AG09319 (cell line): ENCODE results near the gene HOXB7.

Experiments
- DNase-seq: peaks from one replicate; pipeline ENCODE4 v3.0.0-alpha.2; 2010; ENCODE audit warnings: low read depth; ENCODE audit errors: extremely low read depth
- CTCF ChIP-seq: IDR thresholded peaks from 2 replicates; pipeline ENCODE4 v1.5.1; 2011; ENCODE audit warnings: low read depth, mild to moderate bottlenecking, inconsistent platforms, low read length, moderate library complexity

Gene HOXB7

GRCh38 chr17:48593840-48594537, 16.8 kb downstream of the HOXB7 start:
- DNase-seq = peak; percentile 12
- peak; percentile 82 for TF ChIP-seq CTCF

GRCh38 chr17:48593126-48593829, 17.5 kb downstream of the HOXB7 start, which contains the start of gene HOXB5:
HOXB5 (minus strand) TSS chr17:48593779; CDS start chr17:48593682, 97 bp downstream.
- no peak for TF ChIP-seq CTCF
- no peak for DNase-seq

GRCh38 chr17:48592577-48592976, 18.2 kb downstream of the HOXB7 start:
- no peak for DNase-seq

GRCh38 chr17:48592057-48592514, 18.7 kb downstream of the HOXB7 start:
- no peak for DNase-seq
- no peak for TF ChIP-seq CTCF

More at GRCh38 chr17:48592577-48592976, 18.2 kb downstream of the HOXB7 start:
- no peak for TF ChIP-seq CTCF

GRCh38 chr17:48591255-48592056, 19.4 kb downstream of the HOXB7 start:
- DNase-seq = no peak
- TF ChIP-seq CTCF = no peak

GRCh38 chr17:48590607-48591161, 20.1 kb downstream of the HOXB7 start:
- no peak for TF ChIP-seq CTCF
- DNase-seq = no peak
